Measurements from ENCODE around the gene CD207. TPM values are rescaled to one million over a fixed set of nuclear protein-coding genes. Genes with fewer than 3 reads are reported as not detected.
"Not testable (repeated sequence)": the region's sequence is repeated elsewhere in the genome, so short reads cannot be mapped to it uniquely, and the experiment has no call there.

Gene CD207
- not detected in 2 replicates for total RNA-seq (2014; rRNA removed; shearing (Covaris generic))
- not detected in 2 replicates for polyA plus RNA-seq (2014; cell fraction: nucleus; rRNA removed)

DNA sequence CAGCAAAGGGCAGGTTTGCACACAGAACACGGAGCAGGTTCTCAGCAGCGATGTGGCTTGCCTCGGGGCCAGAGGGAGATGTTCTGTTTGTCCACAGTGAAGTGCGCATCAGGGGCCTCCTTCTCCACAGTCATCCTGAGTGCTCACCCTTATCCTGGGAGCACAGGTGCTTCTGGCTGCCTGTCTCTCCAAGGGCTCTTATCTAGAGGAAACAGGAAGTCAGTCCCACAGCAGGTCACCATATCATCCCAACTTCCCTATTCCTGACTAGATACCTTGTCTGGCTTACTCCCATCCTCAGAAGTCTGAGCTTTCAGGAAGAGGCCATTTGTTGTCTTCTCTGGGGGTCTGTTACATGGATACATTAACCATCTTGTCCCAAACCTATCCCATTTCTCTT lies at the start of gene CD207:
Gene CD207, minus strand, starts transcription at position 174 of the 400 bp plus-strand sequence. Its CDS starts 40 bp downstream, at position 134.
- no peak for DNase-seq (ENCODE audit: extremely low read depth, low read depth)

DNA sequence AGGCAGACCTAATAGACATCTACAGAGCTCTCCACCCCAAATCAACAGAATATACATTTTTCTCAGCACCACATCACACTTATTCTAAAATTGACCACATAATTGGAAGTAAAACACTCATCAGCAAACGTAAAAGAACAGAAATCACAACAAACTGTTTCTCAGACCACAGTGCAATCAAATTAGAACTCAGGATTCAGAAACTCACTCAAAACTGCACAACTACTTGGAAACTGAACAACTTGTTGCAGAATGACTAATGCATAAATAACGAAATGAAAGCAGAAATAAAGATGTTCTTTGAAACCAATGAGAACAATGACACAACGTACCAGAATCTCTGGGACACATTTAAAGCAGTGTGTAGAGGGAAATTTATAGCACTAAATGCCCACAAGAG lies 42.9 kb upstream of the CD207 start:
- DNase-seq (ENCODE audit: extremely low read depth, low read depth): not testable (repeated sequence)

DNA sequence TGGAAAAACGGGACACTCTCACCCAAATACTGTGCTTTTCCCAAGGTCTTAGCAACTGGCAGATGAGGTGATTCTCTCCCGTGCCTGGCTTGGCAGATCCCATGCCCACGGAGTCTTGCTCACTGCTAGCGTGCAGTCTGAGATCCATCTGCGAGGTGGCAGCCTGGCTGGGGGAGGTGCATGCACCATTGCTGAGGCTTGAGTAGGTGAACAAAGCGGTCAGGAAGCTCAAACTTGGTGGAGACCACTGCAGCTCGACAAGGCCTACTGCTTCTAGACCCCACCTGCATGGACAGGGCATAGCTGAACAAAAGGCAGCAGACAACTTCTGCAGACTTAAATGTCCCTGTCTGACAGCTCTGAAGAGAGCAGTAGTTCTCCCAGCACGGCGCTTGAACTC lies 40.5 kb upstream of the CD207 start:
- not testable (repeated sequence) for DNase-seq (ENCODE audit: extremely low read depth, low read depth)

DNA sequence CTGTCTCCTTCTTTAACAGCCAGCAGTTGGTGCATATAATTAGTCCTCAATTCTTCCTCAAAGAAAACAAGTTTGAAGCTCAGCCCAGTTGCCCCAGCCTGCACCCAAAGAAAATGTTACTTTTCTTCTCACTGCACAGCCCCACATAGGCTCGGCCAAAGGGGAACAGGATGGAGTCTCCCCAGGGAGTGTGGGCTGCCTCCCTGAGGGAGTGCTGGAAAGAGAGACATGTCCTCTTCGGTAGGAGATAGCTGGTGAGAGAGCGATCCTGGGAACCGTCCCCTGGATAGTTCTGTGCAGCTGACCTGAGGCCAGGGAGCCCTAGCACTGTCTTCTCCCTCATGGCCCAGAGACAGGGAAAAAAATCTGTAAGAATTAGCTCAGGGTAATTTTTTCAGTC lies 37.9 kb upstream of the CD207 start:
- DNase-seq (ENCODE audit: extremely low read depth, low read depth): no peak

DNA sequence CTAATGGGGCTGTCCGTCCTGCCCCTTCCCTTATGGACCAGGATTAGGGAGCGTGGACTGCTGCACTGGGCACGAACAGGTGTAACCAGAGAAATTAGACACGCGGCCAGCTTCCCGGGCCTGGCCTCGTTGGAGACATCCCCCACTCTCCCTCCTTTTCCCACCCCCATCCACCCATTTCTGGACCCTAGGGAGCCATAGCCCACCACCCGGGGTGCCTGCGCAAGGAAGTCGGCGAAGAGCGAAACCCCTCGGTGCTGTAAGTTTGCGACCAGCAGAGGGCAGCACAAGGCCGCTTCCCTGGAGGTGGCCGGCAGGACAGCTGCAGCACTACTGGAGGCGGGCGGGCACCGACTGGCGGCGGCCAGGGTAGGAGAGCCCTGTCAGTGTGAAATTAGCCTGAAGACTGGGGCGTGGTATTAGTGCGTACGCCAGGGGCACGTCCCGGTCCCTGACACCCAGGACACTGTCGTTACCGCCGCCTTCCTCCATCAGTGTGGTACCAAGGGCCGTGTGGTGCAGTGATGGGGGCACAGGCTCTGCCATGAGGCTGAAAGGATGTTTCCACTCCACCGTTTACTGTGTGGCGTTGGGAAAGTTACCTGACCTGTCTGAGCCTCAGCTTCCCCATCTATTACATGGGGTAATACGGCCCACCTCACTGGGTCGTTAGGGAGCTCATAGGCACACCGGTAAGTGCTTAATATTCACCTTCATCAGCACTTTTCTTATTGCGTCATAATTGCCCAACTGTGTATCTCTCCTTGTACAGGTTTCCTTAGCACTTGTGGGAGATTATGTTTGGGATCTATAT lies 36.0 kb upstream of the CD207 start:
- DNase-seq (ENCODE audit: extremely low read depth, low read depth): peak; percentile 78

DNA sequence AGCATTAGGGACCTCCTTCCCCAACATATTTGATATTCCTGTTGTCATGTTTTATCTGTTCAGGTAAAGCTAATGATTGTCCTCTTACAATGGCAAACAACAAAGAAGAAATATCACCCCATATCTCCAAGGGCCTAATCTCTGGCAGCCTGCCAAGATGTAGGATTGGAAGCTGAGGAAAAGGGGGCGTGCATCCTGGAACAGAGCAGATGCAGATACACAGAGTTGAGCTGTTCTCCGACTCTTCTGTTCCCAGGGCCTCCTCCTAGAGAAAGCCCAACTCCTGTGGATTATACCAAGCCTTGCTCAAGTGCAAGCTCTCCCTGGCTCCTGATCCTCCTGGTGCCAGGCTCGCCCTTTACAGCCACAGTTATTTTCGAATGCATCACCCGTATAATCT lies 35.2 kb upstream of the CD207 start:
- DNase-seq (ENCODE audit: extremely low read depth, low read depth): no peak

DNA sequence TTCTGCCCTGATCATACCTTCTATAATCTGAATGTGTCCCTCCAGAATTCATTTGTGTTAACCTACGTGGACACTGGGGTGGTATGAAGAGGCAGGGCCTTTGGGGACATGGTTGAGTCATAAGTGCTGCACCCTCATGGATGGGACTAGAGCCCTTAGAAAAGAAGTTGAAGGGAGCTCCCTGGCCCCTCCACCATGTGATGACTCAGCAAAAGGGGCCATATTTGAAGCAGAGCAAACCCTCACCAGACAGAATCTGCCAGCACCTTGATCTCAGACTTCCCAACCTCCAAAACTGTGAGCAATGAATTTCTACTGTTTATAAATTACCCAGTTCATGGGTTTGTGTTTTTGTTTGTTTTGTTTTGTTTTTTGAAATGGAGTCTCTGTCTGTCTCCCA lies 33.4 kb upstream of the CD207 start:
- DNase-seq (ENCODE audit: extremely low read depth, low read depth): no peak

DNA sequence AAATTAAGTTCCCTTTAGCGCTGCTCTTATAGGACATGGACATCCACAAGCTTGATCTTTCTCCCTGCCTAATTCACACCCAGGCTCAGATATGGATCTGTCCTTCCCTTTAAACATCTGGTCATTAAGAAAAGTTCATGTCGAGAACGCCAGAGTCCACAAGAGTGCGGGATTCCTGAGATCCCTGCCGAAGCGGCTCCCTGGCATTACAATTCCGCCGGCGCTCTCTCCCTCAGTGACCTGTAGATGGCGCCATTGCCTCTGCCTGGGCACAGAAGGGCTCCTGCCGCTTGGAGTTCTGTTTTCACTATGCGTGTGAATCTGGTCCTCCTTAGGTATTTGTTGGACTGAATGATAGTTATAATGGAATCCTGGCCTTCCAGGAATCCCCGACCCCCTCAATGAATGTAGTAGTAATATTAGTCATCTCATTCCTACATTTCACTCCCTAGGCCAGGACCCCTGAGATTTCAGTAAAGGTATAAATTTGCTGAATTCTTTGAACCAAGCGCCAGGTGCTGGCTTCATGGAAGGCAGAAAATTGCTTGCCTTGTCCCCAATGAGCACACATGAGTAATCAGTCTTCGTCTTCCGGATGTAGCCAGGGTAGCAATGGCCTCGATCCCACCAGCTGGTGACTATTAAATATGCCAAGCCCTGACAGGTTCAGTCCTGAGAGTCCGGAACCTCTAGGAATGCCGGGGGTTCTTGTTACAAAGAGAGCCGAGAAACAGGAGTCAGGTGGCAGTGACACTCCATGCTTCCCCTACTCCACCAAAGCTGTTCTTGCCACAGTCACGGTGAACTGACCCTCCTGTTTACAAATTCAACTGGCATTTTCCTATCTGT lies 26.4 kb upstream of the CD207 start:
- DNase-seq (ENCODE audit: extremely low read depth, low read depth): peak; percentile 79

DNA sequence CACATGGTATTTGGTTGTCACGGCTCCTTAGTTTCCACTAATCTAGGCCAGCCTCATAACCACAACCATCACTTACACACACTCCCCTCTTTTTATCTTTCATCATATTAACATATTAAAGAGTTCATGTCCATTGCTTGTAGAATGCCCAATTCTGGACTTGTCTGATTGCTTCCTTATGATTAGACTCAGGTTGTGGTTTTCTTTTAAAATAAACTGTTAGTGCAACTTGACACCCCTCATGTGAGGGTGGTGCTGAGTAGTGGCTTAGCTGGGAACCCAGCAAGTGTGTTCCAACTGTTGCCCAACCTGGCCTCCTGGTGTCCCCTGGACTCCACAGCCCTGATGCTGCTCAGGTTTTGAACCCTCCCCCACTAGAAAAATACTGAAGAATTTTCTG lies 20.1 kb upstream of the CD207 start:
- no peak for DNase-seq (ENCODE audit: extremely low read depth, low read depth)

DNA sequence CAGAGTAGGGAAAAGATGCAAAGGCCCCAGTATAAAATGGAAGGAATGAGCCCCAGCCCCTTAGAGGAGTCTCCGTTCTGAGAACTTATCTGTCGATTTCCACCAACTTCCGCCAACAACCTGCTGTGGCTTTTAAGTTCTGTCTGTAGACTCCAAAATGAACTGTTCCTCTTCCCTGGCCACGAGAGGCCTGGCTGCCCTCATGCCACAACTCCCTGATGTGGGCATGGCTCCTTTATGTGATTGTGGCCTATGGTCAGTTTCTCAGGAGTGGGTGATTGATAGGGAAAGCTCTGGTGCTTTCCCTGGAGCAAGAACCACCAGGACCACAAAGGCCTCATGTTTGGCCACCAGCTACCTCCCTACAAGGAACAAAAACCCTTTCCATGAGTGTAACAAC lies 18.8 kb upstream of the CD207 start:
- DNase-seq (ENCODE audit: extremely low read depth, low read depth): no peak

DNA sequence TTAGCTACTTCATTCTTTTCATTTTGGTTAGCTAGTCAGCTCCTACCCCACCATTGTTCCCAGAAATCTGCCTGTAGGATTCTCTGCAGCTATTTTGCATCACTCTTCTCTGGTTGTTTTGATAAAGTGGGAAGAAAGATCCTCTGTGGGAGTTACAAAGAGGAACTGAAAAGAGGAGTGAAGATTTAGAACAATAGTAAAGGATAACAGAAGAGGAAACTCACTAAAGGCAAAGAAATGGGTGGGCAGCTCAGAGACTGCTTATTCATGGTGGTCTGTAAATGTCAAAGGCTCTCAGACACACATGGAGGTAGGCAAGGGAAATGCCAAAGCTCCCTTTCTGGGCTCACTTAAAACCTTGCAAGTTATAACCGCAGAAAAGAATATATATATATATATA lies 17.2 kb upstream of the CD207 start:
- DNase-seq (ENCODE audit: extremely low read depth, low read depth): no peak

DNA sequence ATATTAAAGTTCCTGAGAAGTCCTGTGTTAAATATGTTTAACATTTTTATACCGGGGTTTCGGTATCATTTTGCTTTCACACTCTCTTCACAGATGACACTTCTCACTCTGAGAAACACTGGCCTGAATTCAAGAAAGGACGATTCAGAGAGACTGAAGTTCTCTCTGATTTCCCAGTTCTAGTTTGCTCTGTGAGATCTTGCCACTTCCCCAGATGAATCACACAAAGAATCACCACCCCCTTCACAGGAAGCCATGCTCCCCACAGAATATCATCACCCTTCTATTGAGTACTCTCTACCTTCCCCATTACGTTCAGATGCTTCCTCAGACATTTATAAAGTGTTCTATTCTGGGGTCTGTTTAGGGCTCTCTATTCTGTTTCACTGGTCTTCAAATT lies 16.1 kb upstream of the CD207 start:
- DNase-seq (ENCODE audit: extremely low read depth, low read depth): no peak

DNA sequence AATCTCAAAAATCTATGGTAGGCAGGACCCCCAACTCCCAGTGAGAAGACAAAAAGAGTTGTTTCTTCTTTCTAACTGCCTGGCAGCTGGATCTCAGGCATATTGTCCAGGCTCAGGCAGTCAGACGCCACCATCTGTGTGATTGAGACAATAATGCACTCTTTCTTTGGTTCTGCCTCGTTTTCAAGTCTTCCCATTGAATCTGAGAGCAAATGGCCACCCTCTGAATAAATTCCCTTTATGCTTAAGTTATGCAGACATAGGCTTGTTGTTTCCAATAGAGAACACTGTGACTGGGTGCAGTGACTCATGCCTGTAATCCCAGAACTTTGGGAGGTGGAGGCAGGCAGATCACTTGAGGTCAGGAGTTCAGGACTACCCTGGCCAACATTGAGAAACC lies 15.3 kb upstream of the CD207 start:
- no peak for DNase-seq (ENCODE audit: extremely low read depth, low read depth)

DNA sequence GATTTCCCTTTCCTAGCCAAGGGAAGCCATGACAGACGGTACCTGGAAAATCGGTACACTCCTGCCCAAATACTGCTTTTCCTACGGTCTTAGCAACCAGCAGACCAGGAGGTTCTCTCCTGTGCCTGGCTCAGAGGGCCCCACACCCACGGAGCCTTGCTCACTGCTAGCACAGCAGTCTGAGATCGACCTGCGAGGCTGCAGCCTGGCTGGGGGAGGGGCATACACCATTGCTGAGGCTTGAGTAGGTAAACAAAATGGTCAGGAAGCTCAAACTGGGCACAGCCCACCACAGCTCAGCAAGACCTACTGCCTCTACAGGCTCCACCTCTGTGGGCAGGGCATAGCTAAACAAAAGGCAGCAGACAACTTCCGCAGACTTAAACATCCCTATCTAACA lies 6.8 kb upstream of the CD207 start:
- DNase-seq (ENCODE audit: extremely low read depth, low read depth): no peak

DNA sequence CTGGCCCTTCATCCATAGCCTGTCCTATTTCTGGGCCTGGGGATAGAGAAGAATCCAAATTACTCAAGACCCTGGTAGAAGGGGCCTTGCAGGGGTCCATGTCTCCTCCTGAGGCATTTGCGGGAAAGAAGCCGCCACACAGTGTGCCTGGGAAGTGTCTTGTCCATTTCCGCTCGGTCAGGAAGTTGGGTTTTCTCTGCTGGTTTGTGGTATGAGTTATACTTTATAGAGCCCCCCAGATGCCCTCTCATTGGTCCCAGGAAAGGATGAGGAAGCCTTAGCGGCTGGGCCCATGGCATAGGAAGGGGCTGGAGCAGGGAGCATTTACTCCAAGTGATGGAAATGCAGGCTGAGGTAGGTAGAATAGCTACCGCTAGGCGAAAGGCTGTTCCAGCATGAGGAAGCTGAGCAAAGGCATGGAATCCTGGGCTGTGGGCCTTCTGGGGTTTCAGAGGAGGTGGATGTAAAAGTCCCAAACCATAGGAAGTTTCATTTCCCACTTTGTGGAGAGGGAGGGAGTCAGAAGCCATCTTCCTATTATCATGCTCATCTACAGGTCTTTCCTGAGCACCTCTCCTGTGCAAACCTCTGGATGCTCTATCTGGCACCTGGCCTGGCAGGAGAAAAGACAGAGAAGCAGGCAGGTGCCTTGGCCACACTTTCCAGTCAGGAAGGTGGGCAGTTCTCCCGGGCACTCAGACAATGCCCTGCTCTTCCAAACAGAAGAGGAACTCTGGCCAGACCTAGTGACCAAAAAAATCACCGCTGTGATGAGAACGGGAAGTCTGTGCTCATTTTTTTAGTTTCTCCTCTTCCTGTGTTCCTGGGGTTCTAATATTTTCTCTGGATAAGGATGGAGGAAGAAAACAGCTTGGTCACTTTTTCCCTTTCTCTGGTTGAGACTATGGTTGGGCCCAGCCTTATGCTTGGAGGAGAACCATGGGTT lies 2.6 kb upstream of the CD207 start:
- DNase-seq (ENCODE audit: extremely low read depth, low read depth): no peak

DNA sequence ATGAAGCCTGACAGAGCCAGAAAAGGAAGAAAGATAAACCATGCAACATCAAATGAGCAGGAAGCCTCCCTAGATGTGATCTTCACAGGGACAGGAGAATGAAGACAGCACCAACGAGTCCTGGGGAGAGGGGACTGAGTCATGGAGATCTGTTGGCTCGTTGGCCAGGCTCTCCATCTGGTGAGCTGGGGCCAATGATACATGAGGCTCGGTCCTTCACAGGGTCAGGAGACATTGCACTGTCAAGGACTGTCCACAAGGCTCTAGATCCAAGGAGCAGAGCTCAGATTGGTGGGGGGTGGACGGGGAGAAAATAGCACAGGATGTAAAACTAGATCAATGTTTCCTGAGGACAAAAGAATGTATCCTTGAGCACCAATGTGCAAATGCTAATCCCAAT lies 735 bp downstream of the CD207 start:
- DNase-seq (ENCODE audit: extremely low read depth, low read depth): no peak

DNA sequence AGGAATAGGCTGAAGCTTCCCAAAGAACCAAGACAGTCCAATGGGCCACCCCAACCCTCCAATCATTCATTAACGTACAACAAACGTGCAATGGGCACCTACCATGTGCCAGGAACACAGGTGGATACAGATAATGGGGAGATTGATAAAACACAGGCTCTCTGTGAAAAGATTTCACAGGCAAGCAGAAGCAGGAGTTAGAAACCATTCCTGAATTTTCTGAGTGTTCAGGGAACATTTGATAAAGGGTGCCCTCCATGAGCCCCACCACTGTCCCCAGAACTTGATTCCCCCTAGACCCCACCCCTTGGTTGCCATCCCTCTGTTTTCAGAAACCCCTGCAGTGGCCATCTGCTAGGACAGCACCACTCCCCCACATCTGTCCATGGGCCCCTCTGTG lies 1.5 kb downstream of the CD207 start:
- DNase-seq (ENCODE audit: extremely low read depth, low read depth): no peak

DNA sequence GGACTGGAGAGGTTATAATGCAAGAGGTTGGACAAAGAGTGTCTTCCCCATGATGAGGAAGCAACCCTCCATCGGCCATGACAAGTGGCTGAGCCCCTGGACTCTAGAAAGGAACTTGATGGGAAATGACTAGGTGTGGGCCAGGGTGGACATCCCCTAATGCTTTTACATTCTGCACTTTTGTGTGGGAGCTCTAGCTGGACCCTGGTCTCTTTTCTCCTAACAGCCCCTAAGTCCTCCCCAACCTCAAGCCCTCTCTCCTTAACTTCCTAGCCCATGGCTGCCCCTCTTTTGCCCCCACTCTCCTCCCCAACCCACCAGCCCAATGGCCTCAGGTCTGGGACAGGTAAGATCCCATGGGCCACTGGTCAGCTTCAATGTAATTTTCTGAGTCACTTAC lies 2.4 kb downstream of the CD207 start:
- no peak for DNase-seq (ENCODE audit: extremely low read depth, low read depth)

DNA sequence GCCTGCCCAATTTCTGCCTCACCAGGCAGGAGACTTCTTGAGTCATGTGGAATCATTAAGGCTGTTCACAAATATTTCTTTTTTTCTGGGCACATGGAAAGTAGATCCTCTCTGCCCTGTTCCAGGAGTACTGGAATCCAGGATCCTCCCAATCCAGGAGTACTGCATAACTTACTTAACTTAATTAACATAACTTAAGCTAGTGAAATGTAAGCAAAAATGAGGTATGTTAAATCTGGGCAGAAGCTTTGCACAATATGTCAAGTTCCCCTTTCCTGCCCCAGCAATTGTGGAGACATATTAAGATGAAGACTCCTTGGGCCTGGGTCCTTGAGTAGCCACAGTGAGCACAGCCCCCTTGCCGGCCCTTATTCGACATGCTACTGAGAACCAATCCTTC lies 3.2 kb downstream of the CD207 start:
- DNase-seq (ENCODE audit: extremely low read depth, low read depth): no peak

DNA sequence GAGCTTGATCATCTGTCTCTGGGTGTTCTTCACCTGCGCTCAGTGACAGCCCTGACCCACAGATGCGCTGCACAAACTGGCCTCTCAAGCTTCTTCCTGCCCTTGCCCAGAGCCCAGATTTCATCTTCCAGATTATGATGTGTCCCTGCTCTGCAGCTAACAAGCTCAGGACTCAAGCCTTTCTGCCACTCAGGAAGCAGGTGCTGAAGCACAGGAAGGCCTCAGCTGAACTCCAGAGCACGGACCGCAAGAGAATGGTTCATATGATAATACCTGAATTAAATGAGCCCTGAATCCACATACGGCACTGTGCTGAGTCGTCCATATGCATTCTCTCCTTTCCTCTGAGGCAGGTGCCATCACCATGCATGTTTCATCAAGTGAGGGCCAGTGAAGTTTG lies 3.8 kb downstream of the CD207 start:
- DNase-seq (ENCODE audit: extremely low read depth, low read depth): no peak

DNA sequence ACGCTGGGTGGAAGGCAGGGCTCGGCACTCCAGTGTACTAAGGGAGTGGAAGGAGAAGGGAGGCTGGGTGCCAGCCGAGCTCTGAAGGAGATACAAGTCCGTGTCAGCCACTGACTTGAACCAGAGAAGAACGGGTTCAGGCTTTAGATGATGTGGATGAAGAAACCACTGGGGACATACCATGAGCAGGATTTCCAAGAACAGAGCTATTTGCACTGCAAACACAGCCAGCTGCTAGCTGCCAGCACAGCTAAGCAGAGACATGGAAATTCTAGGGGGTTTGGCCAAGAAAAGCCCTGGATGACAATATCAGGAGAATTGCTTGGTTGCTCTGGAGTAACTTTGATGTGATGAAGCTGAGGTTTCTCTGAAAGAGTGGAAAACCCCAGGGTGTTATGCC lies 5.2 kb downstream of the CD207 start:
- DNase-seq (ENCODE audit: extremely low read depth, low read depth): no peak

Measured in NCI-H460 (cell line).